KOPT-K1 (cell line): ENCODE data around the gene MKNK1.

ENCODE experiments used
- H3K27ac ChIP-seq: fragments of 200-600 bp; sonication (generic); 2 replicates; pipeline ENCODE4 v1.5.1; 2016; ENCODE audit warnings: antibody characterized with exemption, mild to moderate bottlenecking, low read depth, low read length; ENCODE audit not compliant: poor library complexity, severe bottlenecking
- H3K36me3 ChIP-seq: fragments of 200-600 bp; sonication (generic); 2 replicates; pipeline ENCODE4 v1.5.1; 2017; ENCODE audit warnings: antibody characterized with exemption, mild to moderate bottlenecking, low read length, moderate library complexity; ENCODE audit not compliant: insufficient read depth
- H3K9me3 ChIP-seq: fragments of 200-600 bp; sonication (generic); 2 replicates; pipeline ENCODE4 v1.5.1; 2017; ENCODE audit warnings: antibody characterized with exemption, low read length, mild to moderate bottlenecking; ENCODE audit not compliant: insufficient read depth, poor library complexity, severe bottlenecking

The MKNK1 gene

GRCh38 chr1:46635205-46635604 lies 31.1 kb upstream of the MKNK1 start:
- Histone ChIP-seq H3K9me3 (no peaks in the 10 kb centered on the region), H3K36me3 (peaks cover 74% of the 10 kb centered on the region), H3K27ac (no peak overlapping the region)

GRCh38 chr1:46630719-46631118 lies 26.7 kb upstream of the MKNK1 start:
- Histone ChIP-seq H3K9me3 (no peaks in the 10 kb centered on the region), H3K36me3 (peaks cover 57% of the 10 kb centered on the region), H3K27ac (no peak overlapping the region)

DNA sequence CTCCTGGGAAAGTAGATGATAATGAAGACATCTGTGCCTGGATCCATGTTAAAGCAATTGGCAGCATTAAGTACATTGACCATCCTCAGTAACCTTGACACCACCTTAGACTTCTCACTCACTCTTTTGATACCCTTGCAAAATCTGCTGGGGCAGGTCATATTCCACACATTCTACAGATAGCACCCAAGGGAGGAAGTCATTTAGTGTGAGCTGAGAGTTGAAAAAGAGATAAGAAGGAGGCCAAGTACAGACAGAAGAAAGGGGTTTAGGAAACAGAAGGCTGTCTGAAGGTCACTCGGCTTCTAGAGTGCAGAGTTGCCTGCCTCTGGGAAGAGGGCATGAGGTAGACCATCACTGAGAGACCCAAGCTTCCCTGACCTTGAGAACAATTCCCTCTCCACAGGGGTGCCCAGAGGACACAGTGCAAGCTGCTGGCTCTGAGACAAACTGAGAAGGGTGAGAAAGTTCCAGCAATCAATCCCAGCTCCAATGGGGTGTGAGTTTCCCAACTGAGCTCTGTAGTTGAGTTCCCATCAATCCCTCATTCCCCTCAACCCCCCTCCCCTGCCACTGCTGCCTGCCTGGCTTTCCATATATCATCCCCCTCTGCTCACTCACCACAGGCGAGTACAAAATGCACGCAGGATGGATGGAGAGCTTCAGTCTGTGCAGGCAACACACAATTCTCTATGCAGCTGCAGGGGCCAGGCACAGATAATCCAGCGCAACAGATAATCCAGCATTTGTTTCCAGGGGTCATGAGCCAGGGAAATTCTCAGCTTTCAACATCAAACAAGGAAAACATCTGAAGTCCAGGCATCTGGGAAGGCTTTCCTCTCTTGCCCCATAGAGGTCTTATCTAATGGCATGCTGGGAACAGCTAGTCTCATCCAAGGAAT lies 19.9 kb upstream of the MKNK1 start:
- Histone ChIP-seq H3K27ac (no peak overlapping the region), H3K9me3 (no peaks in the 10 kb centered on the region), H3K36me3 (no peaks in the 10 kb centered on the region)

GRCh38 chr1:46622344-46622743 lies 18.3 kb upstream of the MKNK1 start:
- no peaks in the 10 kb centered on the region for H3K36me3 ChIP-seq
- no peak overlapping the region for H3K27ac ChIP-seq
- no peaks in the 10 kb centered on the region for H3K9me3 ChIP-seq

- Histone ChIP-seq H3K27ac (no peak overlapping the region), H3K36me3 (no peaks in the 10 kb centered on the region), H3K9me3 (no peaks in the 10 kb centered on the region)
Observed at GRCh38 chr1:46621930-46622329, 17.9 kb upstream of the MKNK1 start.

- no peaks in the 10 kb centered on the region for H3K36me3 ChIP-seq
- H3K27ac ChIP-seq, result no peak overlapping the region
- no peaks in the 10 kb centered on the region for H3K9me3 ChIP-seq
Observed at GRCh38 chr1:46619656-46620258, 15.7 kb upstream of the MKNK1 start.

GRCh38 chr1:46618754-46619415 lies 14.8 kb upstream of the MKNK1 start:
- Histone ChIP-seq H3K27ac (no peak overlapping the region), H3K36me3 (no peaks in the 10 kb centered on the region), H3K9me3 (no peaks in the 10 kb centered on the region)

- H3K27ac ChIP-seq, result no peak overlapping the region
- no peaks in the 10 kb centered on the region for H3K9me3 ChIP-seq
- H3K36me3 ChIP-seq, result no peaks in the 10 kb centered on the region
Observed at GRCh38 chr1:46617833-46618232, 13.8 kb upstream of the MKNK1 start.

- Histone ChIP-seq H3K36me3 (no peaks in the 10 kb centered on the region), H3K9me3 (no peaks in the 10 kb centered on the region), H3K27ac (no peak overlapping the region)
Observed at GRCh38 chr1:46617108-46617800, 13.2 kb upstream of the MKNK1 start.

DNA sequence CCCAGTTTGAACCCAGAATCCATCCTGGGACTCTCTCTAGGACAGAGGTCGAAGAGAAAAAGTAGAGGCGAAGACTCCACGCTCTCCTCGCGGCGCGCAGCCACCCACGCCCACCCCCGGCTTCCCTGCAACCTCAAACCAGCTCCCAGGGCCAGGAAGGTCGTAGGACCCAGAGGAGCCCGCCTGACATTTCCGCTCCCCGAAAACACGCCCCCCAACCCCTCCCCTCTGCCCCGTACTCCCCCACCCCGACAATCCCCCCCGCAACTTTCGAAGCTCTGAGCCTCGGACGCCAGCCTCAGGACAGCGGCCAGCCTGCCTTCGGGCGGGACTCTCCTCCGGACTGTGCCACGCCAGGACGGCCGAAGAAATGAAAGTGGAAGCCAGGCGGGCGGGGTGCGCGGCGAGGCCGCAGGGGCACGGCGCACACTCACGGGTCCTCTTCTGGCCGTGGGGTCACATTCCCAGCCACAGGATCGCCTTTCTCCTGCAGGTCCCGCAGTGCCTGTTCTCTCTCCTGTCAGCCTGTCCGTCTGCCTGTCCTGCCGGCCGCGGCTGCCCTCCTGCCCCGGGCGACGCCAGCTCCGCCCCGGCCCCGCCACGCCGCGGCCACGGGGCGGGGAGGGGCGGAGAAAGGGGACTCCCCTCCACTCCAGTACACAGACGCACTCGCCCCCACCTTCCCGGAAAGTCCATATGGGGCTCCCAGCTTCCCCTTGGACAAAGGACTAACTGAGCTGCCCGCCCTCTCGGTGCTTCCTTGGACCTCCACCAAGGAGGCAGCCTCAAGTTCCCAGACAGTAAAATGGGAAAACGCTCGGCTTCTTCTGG lies 12.4 kb upstream of the MKNK1 start, which contains the start of gene MOB3C:
TSS of gene MOB3C (minus strand) at position 535 of the 831 bp plus-strand sequence. CDS start 3,490 bp downstream, outside the sequence.
- Histone ChIP-seq H3K27ac (peak within 1 kb of the TSS; percentile 48), H3K36me3 (no peaks in the 10 kb centered on the region), H3K9me3 (no peaks in the 10 kb centered on the region)

GRCh38 chr1:46615735-46616134 lies 11.7 kb upstream of the MKNK1 start:
- no peaks in the 10 kb centered on the region for H3K36me3 ChIP-seq
- H3K9me3 ChIP-seq, result no peaks in the 10 kb centered on the region
- peak overlapping the region; percentile 48 for H3K27ac ChIP-seq

- H3K27ac ChIP-seq, result no peak overlapping the region
- no peaks in the 10 kb centered on the region for H3K9me3 ChIP-seq
- H3K36me3 ChIP-seq, result no peaks in the 10 kb centered on the region
Observed at GRCh38 chr1:46615088-46615487, 11.0 kb upstream of the MKNK1 start.

DNA sequence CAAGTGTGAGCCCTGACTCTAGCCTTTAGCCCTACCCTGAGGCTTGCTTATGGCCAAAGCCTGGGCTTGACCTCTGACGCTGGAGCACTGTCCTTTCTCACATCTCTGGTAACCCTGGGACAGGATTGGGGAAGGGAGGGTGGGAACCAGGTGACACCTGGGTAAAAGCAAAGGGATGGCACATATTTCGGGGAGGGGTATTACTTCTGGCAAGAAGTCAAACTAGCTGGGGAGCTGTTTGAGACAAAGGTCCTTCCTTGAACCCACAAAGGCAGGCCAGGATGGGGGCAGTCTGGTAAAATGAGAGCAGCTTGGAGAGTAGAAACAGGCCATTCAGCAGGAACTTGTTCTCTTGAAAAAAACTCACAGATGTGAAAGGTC lies 10.5 kb upstream of the MKNK1 start:
- Histone ChIP-seq H3K27ac (no peak overlapping the region), H3K36me3 (no peaks in the 10 kb centered on the region), H3K9me3 (no peaks in the 10 kb centered on the region)
